NCI-H69 (cell line): Measurements from ENCODE around the gene DONSON.

Source experiments
- DNase-seq: peaks from one replicate; lab custom pipeline; 2025; lab: John Stamatoyannopoulos, UW

The DONSON gene

DNA sequence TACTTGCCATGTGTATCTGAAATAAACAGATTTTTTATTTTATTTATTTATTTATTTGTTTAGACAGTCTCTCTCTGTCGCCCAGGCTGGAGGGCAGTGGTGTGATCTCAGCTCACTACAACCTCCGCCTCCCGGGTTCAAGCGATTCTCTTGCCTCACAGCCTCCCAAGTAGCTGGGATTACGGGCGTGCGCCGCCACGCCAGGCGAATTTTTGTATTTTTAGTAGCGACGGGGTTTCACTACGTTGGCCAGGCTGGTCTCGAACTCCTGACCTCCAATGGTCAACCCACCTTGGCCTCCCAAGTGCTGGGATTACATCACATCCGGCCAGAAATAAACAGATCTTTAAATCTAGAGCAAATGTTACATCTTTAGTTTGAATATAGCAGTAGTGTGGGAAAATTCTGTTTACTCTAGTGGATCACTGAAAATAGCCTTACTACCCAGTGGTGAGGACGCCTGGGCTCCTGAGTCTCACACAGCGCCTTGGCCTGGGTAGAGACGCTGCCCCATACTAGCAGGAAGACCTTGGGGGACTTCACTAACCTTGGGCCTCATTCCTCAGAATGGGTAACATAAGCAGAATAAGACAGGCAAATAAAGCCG is 47.3 kb downstream of the DONSON start:
- peak; percentile 68 for DNase-seq

DNA sequence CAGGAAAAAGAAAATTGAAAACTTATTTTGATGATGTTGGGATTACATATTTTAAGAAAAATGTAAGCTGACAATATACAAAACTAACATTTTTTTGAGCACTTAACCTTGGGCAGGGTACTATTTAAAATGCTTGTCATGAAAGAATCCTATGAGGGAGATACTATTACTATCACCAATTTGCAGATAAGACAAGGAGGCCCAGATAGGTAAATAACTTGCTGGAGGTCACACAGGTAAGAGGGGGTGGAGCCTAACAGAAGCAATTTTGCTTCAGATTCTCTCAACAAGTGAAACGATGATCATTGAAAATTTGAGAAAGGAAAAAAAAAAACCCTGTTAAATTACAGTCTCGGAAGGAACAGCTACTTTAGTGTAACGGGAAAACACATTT is 47.8 kb downstream of the DONSON start:
- peak; percentile 19 for DNase-seq

DNA sequence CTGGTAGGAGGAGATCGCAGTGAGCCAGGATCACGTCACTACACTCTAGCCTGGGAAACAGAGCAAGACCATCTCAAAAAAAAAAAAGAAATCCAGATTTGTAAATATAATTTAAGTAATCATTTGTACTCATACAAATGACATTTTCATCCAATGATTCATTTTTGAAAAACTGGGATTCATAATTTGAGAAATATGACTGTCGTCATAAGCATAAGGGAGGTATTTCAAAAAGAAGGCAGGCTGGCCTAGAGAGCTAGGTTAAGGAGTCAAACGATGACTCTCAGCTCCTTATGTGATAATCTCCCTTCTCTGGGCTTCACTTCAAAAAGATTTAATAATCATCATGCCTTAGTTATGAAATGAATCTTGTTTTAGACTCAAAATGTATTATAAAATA is 48.9 kb downstream of the DONSON start:
- no peak for DNase-seq

DNA sequence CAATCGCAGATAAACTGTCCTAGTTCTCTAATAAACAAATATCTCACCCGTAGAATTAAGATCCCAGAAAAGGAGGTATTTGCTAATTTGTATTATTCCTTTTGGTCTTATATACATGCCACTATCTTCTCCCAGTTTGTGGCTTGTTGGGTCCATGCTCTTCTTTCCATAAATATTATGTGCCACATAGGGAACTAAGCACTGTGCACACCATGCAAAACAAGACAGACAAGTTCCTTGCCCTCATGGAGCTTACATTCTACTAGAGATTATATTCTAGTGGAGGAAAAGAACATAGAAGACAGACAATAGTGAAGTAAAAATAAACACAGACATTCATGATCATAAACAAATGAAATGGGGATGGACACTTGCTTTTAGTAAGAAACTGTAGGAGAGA is 51.3 kb downstream of the DONSON start:
- no peak for DNase-seq

DNA sequence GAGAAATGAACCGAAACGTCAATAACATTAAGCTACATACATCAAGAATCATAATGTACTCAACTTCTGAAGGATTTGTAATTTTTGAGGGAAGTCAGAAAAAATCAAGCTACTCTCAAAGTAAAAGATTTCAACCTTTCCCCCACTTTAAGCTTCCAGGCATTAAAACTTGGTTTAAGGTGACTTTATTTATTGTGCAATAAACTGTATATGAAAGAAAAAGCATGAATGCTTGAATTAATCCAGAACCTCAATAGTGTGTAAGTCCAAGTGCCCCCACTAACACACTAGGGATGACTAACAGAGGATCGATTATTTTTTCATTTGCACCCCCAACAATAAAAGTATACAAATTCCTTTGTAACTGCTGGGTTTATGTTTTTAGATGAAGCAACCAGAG is 57.5 kb downstream of the DONSON start:
- DNase-seq = no peak
